Calu3 (cell line): ENCODE data around the gene SESN3. TPM values are rescaled to one million over a fixed set of nuclear protein-coding genes. Genes with fewer than 3 reads are reported as not detected.

Experiments
- BruUV-seq: library from RNA; stranded (reverse); fragments of 400-500 nt; replicated peaks from 2 replicates; lab custom pipeline; 2021; lab: Mats Ljungman, UMichigan
- CTCF ChIA-PET: fragments of 300-600 bp; sonication (Branson Sonifier 250); formaldehyde crosslinking; loops from one replicate; lab custom pipeline; 2022; ENCODE audit warnings: antibody characterized with exemption; lab: Charles Lee
- DNase-seq: peaks from one replicate; pipeline ENCODE4 v3.0.0; 2022
- H3K27ac Mint-ChIP-seq: one replicate; pipeline ENCODE4 v1.8.0; 2022; ENCODE audit warnings: mixed read lengths; ENCODE audit not compliant: unreplicated experiment
- H3K27me3 Mint-ChIP-seq: one replicate; pipeline ENCODE4 v1.8.0; 2022; ENCODE audit warnings: mixed read lengths; ENCODE audit not compliant: unreplicated experiment
- H3K36me3 Mint-ChIP-seq: one replicate; pipeline ENCODE4 v1.8.0; 2022; ENCODE audit warnings: mild to moderate bottlenecking, moderate library complexity, mixed read lengths; ENCODE audit not compliant: insufficient read depth, unreplicated experiment
- H3K4me1 Mint-ChIP-seq: one replicate; pipeline ENCODE4 v1.8.0; 2022; ENCODE audit warnings: mild to moderate bottlenecking, low read depth, mixed read lengths; ENCODE audit not compliant: unreplicated experiment
- H3K4me3 Mint-ChIP-seq: one replicate; pipeline ENCODE4 v1.8.0; 2022; ENCODE audit warnings: mild to moderate bottlenecking, low read depth, moderate library complexity, mixed read lengths; ENCODE audit not compliant: unreplicated experiment
- H3K9me3 Mint-ChIP-seq: one replicate; pipeline ENCODE4 v1.8.0; 2022; ENCODE audit warnings: low read depth, mixed read lengths; ENCODE audit not compliant: unreplicated experiment
- CTCF ChIP-seq: fragments of 200-600 bp; IDR thresholded peaks from one replicate; pipeline ENCODE4 v1.8.0; 2022; ENCODE audit warnings: antibody characterized with exemption; ENCODE audit not compliant: unreplicated experiment
- intact Hi-C: fragments of 100-400 bp; cut with micrococcal nuclease; formaldehyde crosslinking; loops from one replicate; pipeline ENCODE4 v1.10.0; 2022; ENCODE audit not compliant: unreplicated experiment
- total RNA-seq: library from RNA; stranded (reverse); gene quantifications from 2 replicates; pipeline ENCODE4 v1.2.3, GENCODE V29; 2022

SESN3 gene
- total RNA-seq, 1 experiment from 2014 or later = 5.6 TPM

- H3K9me3 Mint-ChIP-seq = no peaks in the 10 kb centered on the region
- BruUV-seq = no TSS peak
- H3K4me3 Mint-ChIP-seq = no peak overlapping the region
- TF ChIP-seq CTCF = no peak
- no peak for DNase-seq
- no peak overlapping the region for H3K27ac Mint-ChIP-seq
- no peaks in the 10 kb centered on the region for H3K36me3 Mint-ChIP-seq
- intact Hi-C loops = no loop called here
- H3K27me3 Mint-ChIP-seq = no peaks in the 10 kb centered on the region
- no peaks in the 10 kb centered on the region for H3K4me1 Mint-ChIP-seq
- CTCF ChIA-PET = no interaction called here
These were observed 16.2 kb upstream of the SESN3 start for GRCh38 chr11:95247127-95247684.

GRCh38 chr11:95245581-95245980 lies 14.6 kb upstream of the SESN3 start:
- BruUV-seq = no TSS peak
- CTCF ChIA-PET = no interaction called here
- no peak overlapping the region for H3K4me3 Mint-ChIP-seq
- H3K27ac Mint-ChIP-seq = no peak overlapping the region
- DNase-seq = no peak
- no peaks in the 10 kb centered on the region for H3K27me3 Mint-ChIP-seq
- TF ChIP-seq CTCF = no peak
- no peaks in the 10 kb centered on the region for H3K9me3 Mint-ChIP-seq
- intact Hi-C loops = no loop called here
- H3K36me3 Mint-ChIP-seq = no peaks in the 10 kb centered on the region
- H3K4me1 Mint-ChIP-seq = no peaks in the 10 kb centered on the region

- no TSS peak for BruUV-seq
- CTCF ChIA-PET = no interaction called here
- DNase-seq = no peak
- Mint-ChIP-seq H3K4me3 (no peak overlapping the region), H3K36me3 (no peaks in the 10 kb centered on the region), H3K4me1 (no peaks in the 10 kb centered on the region), H3K27ac (no peak overlapping the region), H3K9me3 (no peaks in the 10 kb centered on the region), H3K27me3 (no peaks in the 10 kb centered on the region)
- intact Hi-C loops = no loop called here
- no peak for TF ChIP-seq CTCF
These were observed 14.0 kb upstream of the SESN3 start for GRCh38 chr11:95245038-95245437.

GRCh38 chr11:95243673-95244072 lies 12.7 kb upstream of the SESN3 start:
- intact Hi-C loops = no loop called here
- TF ChIP-seq CTCF = no peak
- Mint-ChIP-seq H3K4me3 (no peak overlapping the region), H3K27me3 (no peaks in the 10 kb centered on the region), H3K4me1 (no peaks in the 10 kb centered on the region), H3K36me3 (no peaks in the 10 kb centered on the region), H3K9me3 (no peaks in the 10 kb centered on the region), H3K27ac (no peak overlapping the region)
- no peak for DNase-seq
- no TSS peak for BruUV-seq
- CTCF ChIA-PET = interaction anchor here (1.3 kb wide), 1 partner anchor 12 kb away, joined by 4 read pairs; the partner anchor contains the start of gene SESN3
